ENCODE measurements around the gene NELL1.
"Not testable (repeated sequence)": the region's sequence is repeated elsewhere in the genome, so short reads cannot be mapped to it uniquely, and the experiment has no call there.

The NELL1 gene

DNA sequence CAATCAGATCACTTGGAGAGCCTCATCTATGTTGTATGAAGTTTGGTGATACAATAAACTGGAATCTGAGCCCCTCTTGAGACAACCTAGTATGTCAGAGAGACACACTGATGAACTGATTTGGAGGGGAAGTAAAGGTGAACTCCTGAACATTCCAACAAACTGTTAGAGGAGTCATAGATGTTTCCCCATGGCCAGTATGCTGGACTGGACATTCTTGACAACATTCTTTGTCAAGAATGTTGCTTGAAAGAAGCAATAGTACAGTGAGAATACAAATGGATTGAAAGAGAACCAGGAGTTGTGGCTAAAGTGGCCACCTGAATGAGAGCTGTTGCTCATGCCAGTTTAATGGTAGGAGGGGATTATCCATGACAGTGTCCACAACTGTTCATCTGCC is 588.1 kb downstream of the NELL1 start:
- no peak for DNase-seq

DNA sequence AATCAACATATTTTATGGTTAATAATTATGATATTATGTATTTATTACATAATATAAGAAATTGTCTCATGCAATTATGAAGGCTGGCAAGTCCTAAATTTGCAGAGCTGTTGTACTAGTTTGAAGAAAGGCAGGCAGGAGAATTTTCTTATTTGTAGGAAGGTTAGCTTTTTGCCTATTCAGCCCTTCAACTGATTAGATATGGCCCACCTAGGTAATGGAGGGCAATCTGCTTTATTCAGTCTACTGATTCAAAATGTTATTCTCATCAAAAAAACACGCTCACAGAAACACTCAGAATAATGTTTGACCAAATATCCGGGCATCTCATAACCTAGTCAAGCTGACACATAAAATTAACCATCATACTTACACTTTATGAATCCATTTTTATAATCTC is 589.0 kb downstream of the NELL1 start:
- DNase-seq: no peak

DNA sequence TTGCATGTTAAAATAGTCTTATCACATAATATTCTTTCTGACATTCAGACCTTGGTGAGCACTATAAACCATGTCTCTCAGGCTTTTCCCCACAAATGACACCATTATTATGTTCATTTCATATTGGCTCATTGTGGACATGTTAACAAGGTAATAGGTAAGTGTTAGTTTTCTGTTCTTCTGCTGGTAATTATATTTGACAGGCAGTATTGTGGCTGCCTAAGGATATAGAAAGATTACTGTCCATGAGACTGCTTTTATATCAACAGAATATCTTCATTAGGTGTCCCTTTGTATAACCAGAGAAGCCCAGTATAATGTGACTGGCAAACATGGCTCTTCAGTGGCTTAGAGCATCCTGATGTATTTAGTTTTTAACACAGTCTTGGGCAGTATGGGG is 590.7 kb downstream of the NELL1 start:
- DNase-seq: no peak

DNA sequence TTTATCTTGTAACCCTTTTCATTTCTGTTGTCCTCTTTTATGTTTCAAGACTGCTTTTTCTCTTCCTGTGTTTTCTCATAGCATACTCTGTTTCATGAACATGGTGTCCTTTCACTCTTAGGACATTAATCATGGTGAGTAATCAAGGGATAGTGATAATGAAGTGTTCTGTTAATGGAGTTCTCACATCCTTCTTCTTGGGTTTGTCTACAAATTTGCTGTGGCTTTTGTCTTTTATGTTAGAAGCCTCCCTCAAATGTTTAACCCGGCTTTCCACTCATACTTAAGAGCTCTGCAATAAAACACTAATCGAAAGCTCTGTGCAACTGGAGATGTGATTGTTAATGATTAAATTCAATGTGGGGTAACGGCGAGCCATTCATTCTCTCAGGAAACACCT is 593.6 kb downstream of the NELL1 start:
- no peak for DNase-seq

DNA sequence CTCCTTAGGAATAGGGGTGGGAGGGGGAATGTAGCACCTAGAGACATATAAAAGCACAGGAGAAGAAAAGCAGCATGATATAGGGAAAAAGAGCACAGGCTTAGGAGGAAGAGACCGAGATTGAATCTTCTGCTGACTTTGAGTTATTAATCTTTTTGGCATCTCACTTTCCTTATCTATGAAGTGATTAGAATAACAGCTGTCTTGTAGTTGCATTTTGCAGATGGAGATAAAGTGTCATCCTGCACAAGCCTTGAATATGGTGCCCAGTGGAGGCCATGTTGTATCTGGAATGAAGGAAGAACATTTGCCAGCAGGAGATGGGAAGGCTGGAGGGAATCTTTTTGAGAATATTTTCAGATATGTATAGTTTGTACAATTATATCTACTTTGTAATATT is 594.7 kb downstream of the NELL1 start:
- DNase-seq: no peak

DNA sequence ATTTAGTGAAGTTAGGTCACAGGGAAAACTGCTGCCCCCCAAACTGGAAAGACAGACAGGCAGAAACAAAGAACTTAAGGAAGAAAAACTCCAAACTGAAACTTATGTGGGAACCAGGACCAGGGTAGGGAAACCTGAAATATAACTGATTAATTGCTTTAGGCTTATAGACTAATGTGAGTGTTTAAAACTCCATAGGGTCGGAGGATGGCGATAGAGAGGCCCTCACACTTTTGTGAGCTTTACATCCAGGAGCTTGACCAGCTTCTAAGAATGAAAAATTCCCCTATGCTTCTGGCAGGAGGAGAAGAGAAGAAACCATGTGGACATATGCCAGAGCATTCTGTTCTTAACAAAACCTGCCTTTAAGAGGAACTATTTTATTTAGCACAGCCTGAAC is 598.6 kb downstream of the NELL1 start:
- DNase-seq: no peak

DNA sequence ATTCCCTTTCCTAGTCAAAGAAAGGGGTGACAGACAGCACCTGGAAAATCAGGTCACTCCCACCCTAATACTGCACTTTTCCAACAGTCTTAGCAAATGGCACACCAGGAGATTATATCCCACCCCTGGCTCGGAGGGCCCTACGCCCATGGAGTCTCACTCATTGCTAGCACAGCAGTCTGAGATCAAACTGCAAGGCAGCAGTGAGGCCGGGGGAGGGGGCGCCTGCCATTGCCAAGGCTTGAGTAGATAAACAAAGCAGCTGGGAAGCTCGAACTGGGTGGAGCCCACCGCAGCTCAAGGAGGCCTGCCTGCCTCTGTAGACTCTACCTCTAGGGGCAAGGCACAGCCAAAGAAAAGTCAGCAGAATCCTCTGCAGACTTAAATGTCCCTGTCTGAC is 602.8 kb downstream of the NELL1 start:
- not testable (repeated sequence) for DNase-seq

DNA sequence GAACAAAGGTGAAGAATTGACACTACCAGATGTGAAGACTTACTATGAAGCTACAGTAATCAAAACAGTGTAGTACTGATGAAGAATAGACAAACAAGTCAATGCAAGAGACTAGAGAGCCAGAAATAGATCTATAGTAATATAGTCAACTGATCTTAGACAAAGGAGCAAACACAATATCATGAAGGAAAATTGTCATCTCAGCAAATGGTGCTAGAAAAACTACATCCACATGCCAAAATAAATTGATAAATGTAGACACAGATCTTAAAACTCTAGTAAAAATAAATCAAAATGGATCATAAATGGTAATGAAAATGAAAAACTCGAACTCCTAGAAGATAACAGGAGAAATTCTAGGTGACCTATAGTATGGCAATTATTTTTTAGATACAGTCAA is 609.5 kb downstream of the NELL1 start:
- DNase-seq: no peak

DNA sequence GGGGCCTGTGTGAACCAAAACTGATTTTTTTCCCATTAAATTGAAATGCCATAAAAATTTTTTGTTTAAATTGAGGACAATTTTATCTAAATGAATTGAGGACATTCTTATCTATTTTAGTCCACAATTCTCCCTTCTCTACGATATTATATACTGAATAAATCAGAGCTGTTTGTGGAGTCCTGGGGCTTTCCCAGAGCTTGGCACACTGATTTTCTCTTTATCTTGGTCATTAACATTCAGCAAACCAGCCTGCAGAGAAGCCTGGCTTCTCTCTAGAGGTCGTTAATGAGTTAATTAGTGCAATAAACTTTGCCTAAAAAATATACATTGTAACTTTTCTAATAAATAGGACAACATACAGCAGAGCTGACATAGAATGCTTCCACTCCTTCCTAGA is 615.7 kb downstream of the NELL1 start:
- DNase-seq: no peak

DNA sequence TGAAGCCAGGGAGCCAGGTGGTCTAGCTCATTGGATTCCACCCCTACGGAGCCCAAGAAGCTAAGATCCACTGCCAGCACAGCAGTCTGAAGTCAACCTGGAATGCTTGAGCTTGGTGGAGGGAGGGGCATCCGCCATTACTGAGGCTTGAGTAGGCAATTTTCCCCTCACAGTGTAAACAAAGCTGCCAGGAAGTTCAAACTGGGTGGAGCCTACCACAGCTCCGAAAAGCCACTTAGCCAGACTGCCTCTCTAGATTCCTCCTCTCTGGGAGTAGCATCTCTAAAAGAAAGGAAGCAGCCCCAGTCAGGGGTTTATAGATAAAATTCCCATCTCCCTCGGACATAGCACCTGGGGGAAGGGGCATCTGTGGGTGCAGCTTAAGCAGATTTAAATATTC is 620.3 kb downstream of the NELL1 start:
- no peak for DNase-seq

DNA sequence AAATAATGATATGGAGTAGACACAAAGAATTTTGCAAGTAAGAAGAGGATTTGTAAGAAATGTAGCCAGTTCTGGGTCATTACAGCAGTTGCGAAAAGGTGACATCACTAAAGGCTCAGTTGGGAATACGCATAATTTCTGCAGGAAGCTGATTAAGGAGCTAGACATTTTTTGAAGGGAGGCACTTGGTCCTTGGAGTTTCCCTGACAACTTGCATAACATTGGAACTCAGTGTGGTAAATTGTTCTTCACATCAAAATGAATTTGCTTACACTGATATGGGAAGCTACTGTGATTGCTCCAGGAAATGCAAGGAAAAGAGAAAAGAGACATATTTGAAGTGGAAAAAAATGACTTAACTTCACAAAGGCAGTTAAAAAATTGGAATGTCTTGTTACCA is 626.1 kb downstream of the NELL1 start:
- DNase-seq: no peak

DNA sequence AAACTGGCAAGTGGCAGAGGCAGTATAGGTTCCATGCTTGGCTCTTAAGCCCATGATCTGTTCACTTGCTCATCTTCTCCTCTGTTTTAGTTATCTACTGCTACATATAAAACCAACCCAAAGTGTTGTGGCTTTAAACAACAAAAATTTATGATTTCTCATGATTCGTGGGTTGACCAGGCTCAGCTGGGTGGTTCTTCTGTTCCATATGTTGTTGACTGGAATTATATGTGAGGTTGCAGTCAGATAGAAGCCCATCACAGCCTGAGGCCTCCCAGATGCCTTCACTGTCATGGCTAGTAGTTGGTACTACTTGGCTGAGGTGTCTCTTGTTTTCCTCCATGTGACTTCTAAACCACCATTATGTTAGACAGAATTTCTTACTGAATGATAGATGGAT is 632.6 kb downstream of the NELL1 start:
- no peak for DNase-seq

DNA sequence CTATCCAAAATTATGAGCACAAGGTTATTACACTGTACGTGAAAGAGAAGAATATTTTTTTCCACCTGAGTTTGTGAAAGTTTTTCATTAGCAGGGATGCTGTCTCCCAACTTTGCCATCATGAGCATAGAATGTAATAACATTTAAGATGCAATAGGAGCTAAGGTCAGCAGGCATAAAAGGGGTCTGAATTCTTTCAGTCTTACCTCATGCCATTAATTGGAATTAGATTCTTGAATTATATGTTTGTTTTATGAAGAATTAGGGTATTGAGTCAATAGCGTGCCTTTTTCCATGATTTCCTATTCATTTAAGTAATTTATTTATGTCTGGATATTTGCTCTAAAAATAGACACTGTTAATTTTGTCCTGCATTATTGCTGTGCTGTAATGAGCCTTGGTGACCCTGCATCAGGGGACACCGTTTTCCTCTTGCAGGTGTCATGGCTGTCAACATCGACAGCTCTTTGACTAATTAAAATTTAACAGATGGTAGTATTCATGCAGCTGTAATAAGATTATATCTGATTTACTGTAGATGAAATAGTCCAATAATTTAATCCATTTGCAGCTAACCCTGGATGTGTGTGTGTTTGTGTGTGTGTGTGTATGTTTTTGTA is 637.5 kb downstream of the NELL1 start:
- DNase-seq: no peak

DNA sequence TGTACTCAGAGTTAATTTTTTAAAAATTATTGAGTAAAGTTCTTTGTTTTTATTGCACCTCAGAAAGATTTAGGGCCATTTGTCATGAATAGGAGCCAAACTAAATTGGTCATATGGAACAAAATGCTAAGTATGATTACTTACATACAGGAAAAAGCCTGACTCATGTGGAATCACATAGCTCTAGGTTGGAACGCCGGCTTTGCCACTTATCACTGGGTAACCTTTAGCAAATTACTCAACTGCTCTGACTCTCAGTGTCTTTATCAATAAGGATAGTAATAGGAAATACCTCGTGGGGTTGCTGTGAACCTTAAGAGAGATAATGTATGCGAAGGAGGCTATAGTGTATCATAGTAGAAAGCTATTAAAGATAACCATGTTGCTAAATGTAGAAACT is 638.5 kb downstream of the NELL1 start:
- no peak for DNase-seq

DNA sequence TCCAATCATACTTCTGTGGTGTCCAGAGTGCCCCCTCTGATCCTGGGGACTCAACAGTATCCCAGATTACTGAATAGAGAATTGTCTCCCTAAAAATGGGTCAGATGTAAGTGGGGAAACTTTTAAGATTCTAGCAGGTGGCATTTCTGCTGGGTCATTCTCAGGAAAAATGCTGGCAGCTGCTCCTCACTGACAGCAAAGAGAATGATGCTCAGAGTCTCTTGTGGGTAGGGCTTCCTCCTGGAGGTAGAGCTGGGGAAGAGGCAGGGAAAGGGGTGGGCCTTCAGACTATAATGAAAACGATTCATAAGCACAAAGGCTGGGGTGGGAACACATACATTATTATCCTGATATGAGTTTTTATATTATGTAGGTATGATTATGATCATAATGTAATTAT is 647.2 kb downstream of the NELL1 start:
- no peak for DNase-seq

DNA sequence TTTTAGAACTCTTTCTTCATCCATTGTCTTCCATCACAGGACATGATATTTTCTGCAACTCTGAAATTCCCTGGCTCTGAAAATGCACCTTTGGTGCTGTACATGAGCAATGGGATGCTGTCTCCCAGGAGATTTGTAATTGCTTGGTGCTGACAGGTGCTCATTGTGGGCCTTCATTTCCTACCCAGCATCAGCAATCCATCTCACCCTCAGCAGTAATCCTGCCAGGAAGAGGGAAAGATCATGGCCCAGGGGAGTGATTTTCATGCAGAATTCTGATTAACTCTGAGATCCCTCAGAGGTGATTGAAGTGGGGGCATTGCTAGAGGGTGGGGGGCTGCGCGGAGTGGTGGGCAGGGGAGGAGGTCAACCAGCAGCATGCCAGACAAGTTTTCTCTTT is 651.7 kb downstream of the NELL1 start:
- DNase-seq: no peak

DNA sequence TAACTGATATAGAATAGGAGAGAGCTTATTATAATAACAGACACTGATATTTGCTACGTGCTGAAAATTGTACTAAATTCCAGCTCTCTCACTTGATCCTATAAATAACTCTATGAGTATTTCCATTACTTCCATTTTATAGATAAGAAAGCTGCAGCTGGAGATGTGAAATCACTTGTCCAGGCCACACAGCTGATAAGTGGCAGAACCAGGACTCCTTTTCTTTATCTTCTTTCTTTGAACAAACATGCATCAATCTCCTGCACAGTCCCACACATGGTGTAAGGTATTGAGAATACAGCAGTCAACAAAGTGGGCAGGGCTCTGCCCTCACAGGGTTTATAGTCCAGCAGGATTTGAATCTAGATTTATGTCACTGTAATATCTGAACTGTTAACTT is 652.1 kb downstream of the NELL1 start:
- DNase-seq: no peak

DNA sequence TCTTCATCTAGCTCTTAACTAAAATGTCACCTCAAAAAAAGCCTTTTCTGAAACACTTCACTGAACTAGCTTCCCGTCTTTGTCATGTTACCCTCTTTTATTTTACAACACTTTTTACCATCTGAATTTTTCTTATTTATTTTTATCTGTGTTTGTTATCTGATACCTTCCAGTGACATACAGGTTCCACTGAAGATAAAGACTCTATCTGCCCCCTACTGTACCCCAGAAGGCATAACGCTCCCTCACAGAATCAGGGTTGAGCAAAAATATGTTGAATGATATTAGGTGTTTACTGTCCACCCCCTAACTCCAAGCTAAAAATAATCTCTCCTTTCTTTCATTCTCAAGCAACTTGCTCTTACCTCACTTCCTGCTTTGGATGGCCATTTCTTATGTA is 654.2 kb downstream of the NELL1 start:
- no peak for DNase-seq

DNA sequence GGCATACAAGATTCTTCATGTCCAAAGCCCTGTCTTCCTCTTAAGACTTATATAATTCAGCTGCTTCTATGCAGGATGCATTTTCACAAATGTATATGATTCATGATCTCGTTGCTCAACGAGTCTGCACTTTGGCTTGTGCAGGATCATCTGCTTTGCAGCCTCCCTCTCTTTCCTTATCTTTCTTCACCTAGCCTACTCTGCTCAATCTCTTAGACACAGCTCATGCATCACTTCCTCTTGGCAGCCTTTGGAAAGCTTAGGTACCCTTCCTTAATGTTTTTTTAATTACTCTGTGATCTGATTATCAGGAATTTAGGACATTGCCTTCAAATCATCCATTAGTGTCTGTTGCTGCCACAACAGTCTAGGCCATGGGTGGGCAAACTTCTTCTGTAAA is 673.8 kb downstream of the NELL1 start:
- DNase-seq: no peak

DNA sequence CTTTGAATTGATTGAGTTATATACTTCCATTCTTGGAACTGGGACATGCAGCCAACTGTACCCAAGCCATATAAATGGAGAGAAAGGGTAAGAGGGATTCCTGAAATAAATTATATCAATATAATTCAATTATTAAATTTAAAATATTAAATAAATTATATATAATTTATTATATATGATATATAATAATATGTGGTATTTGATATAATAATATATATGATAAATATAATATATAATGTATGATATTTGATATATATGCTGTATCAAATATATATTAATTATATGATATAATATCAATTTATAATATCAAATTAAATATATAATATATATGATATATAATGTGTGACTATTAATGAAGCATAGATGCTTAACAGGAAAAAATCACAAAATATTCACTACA is 677.0 kb downstream of the NELL1 start:
- no peak for DNase-seq

DNA sequence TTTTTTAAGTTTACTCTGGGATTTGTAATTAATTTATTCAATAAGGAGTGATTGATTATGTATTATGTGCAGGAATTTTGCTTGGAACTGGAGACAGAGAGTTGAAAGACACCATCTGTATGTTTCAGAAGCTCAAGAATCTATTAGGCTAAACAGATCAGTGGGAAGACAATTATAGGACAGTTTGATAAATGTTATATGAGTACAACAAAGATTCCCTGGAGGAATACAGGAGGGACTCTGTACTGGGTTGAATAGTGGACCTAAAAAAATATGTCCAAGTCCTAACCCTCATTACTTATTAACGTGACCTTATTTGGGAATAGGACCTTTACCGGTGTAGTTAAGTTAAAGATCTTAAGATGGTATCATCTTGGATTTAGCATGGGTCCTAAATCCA is 681.2 kb downstream of the NELL1 start:
- no peak for DNase-seq

DNA sequence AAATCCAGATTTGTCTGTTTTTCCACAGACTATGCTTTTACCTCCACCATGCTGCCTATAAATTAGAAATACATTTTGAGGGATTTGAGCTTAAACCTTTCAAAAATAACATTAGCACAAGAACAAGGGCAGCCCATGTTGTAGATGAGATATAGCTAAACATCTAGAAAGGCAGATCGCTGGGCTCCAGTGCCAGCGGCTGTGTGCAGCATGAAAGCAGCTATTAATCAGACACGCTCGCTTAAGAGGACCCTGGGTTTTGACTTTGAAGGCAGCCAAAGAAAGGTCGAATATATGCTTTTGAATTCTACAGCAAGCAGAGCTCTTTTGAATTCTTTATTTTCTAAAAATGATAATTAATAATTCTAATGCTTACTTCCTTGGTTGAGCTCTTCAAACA is 684.0 kb downstream of the NELL1 start:
- DNase-seq: no peak

DNA sequence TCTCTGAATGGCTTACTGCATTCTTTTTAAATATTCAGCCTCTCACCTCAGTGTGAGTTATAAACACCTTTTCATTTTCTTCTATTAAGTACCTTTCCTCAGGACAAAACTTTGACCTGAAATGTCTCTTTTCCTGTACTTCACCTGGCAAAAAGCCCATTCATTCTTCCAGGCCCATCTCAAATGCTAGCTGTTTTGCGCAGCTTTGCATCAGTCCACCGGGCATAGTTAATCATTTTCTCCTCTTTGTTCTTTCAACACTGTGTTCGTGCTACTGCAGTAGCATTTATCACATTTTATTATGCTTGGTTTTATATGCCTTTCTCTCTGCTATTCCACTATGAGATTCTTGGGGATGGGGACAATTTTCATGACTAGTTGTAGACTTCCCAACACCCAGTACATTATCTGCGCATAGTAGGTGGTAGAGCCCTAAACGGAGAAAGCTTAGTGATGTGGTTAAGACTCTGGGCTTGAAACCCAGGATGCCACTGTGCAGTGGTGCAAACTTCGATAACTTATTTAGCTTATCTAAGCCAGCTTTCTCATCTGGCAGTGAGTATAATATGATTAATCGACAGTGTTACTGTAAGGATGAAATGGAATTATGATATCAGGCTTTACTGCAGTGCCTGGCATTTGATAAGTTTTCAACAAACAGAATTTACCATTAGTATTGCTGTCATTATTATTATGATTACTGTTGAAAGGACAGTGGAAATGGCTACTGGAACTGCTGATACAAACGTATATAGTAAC is 695.7 kb downstream of the NELL1 start:
- DNase-seq: no peak

DNA sequence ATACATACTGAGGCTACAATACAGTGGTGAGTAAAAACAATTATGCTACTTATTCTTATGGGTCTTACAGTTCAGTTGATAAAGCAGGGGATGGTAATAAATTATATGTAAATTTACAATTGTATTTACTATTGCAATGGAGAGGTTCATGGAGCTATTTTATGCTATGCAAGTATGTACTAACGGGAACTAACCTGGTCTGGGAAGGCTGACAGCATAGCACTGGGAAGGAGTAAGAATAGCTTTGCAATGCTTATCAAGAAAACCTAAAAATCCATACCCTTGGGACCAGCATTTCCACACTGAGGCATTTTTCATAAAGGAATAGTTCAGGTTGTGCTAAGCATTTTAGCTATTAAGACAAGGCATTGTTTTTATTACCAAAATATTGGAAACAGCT is 700.6 kb downstream of the NELL1 start:
- no peak for DNase-seq

DNA sequence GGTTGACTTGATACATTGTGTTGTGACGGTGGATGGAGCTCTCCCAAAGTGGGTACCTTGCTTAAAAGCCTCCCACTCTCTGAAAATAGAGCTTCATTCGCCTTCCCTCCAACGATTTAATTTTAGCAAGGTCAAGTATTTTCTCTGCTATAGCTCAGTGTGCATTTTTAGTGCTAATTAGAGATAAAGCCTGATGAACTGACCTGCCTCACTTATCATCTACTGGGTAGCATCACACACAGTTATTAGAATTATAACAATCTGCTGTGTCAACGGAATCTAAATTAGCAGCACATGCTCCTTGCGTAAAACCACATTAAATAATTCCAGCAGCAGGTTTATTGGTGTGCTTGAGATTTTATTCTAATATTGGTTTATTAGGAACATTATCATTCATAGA is 701.7 kb downstream of the NELL1 start:
- no peak for DNase-seq

All from right hindlimb (tissue), 1 donor.